ENCODE data around the gene MSRB1.

Gene MSRB1

DNA sequence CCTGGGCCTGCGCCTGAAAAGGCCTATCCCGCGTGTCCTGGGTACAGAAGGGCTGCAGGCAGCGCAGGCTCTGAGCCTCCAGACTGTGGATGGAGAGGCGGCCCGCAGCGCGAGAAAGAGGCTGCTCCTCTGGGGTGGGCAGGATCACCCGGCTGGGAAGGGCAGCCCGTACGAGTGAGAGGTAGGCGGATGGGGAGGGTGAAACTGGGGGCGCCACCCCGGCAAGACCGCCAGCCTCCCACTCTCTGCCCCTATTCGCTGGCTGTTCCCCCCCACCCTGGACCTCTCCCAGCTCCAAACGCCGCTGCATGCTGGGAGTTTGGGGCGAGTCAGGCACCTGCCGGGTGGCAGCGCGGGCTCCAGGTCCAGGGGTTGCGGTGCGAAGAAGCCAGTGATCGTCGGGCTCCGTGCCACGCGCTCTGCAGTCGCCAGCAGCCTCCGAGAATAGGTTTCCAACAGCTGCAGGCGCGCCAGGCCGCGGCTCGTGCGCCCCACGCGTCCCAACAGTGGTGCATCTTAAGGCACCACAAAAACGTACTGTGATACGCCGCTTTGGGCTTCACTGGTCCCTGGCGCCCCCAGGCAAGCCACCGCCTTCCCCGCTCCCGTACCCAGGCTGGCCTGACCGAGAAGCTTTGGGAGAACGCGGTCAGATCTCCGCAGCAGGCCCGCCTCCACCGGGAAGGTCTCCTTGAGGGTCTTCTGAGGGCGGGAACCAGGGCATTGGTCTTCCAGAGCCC lies 37.2 kb upstream of the MSRB1 start:
- Histone ChIP-seq H3K9me2 (replicated peaks; ENCODE audit: low read depth, low read length) (no peaks in the 10 kb centered on the region), H3K4me1 (ENCODE audit: insufficient read depth, low read length, poor library complexity, severe bottlenecking) (no peaks in the 10 kb centered on the region), H3K79me2 (ENCODE audit: insufficient read depth, low read length) (peaks cover 10% of the 10 kb centered on the region), H3K36me3 (ENCODE audit: insufficient read depth, low read length) (no peaks in the 10 kb centered on the region), H2AFZ (ENCODE audit: low read length) (no peak overlapping the region), H3K4me3 (ENCODE audit: low read length, poor library complexity, severe bottlenecking) (no peak overlapping the region), H3K27me3 (ENCODE audit: insufficient read depth, low read length, poor library complexity, severe bottlenecking) (no peaks in the 10 kb centered on the region), H3K9me3 (ENCODE audit: insufficient read depth, low read depth, low read length) (no peaks in the 10 kb centered on the region), H3K9ac (ENCODE audit: low read depth, low read length, poor library complexity, severe bottlenecking) (no peak overlapping the region), H3F3A (ENCODE audit: low read depth) (no peaks in the 10 kb centered on the region), H4K20me1 (ENCODE audit: insufficient read depth, low read length, poor library complexity, severe bottlenecking) (no peaks in the 10 kb centered on the region), H3K4me2 (ENCODE audit: low read depth, low read length, poor library complexity, severe bottlenecking) (no peak overlapping the region)
- TF ChIP-seq, protein P1, sequence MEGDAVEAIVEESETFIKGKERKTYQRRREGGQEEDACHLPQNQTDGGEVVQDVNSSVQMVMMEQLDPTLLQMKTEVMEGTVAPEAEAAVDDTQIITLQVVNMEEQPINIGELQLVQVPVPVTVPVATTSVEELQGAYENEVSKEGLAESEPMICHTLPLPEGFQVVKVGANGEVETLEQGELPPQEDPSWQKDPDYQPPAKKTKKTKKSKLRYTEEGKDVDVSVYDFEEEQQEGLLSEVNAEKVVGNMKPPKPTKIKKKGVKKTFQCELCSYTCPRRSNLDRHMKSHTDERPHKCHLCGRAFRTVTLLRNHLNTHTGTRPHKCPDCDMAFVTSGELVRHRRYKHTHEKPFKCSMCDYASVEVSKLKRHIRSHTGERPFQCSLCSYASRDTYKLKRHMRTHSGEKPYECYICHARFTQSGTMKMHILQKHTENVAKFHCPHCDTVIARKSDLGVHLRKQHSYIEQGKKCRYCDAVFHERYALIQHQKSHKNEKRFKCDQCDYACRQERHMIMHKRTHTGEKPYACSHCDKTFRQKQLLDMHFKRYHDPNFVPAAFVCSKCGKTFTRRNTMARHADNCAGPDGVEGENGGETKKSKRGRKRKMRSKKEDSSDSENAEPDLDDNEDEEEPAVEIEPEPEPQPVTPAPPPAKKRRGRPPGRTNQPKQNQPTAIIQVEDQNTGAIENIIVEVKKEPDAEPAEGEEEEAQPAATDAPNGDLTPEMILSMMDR (conservative IDR thresholded peaks at IDR 0.05; ENCODE audit: low read length) = no peak
- no peak for TF ChIP-seq EZH2phosphoT487 (IDR thresholded peaks at IDR 0.05; ENCODE audit: borderline replicate concordance)

DNA sequence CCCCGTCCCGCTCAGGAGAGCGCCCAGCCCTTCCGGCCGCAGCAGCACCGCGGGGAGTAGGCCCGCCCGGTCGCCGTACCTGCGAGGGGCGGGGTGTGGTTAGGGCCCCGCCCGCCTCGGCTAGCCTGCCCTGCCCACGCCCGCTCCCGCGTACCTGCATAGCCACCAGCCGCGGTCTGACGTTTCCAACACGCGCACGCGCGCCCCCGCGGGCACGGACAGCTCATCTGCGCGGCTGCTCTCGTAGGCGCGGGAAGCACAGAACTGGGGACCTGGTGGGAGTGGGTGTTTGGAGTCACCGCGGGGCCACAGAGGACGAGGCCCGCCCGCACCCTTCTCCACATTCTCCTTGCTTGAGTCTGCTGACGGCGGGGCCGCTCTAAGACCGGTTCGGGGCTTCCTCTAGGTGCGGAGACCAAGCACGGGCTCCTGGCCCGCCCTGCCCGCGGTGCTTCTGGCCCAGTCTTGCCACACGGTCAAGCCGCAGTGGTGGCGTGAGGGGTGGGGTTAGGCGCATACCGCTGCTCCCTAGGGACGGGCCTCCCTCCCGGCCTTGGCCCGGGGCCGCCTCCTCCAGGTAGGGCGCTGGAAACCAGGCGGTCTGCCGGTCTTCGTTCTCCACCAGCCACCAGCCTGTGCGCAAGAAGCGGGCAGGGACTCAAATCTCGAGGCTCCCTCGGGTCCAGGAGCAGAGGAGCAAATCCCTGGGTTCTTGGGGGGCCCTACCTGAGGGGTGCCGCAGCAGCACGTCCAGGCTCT lies 36.5 kb upstream of the MSRB1 start:
- H3K4me2 ChIP-seq (ENCODE audit: low read depth, low read length, poor library complexity, severe bottlenecking) = no peak overlapping the region
- H3K9ac ChIP-seq (ENCODE audit: low read depth, low read length, poor library complexity, severe bottlenecking) = no peak overlapping the region
- H2AFZ ChIP-seq (ENCODE audit: low read length) = no peak overlapping the region

DNA sequence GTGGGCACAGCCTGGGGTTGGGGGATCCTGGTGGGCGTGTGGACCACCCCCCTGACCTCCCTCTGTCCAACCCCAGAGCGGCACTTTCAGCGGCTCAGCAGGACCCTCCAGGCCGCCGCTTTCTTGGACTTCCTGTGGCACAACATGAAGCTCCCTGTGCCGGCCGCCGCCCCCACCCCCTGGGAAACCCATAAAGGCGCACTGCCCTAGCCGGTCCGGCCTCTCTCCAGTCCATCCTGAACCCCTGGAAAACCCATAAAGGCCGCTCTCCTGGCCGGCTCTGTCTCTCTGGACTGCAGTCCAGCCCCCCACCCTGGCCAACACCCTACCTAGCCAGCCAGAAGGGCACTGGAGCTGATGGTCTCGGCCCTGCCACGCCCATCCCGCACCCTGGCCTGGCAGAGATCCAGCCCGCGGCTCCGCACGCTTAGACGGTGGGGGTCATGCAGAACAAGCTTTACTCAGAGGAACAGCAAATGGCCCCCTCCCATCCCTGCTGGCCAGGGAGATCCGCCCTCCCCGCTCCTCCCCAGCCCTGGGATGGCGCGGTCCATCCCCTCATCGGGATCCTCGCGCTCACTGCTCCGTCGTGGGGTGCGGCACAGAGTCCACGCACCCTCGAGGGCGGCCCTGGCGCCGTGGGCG lies 35.6 kb upstream of the MSRB1 start:
- Histone ChIP-seq H3K9me2 (replicated peaks; ENCODE audit: low read depth, low read length) (no peaks in the 10 kb centered on the region), H3K9ac (ENCODE audit: low read depth, low read length, poor library complexity, severe bottlenecking) (no peak overlapping the region), H3K4me1 (ENCODE audit: insufficient read depth, low read length, poor library complexity, severe bottlenecking) (no peaks in the 10 kb centered on the region), H3F3A (ENCODE audit: low read depth) (no peaks in the 10 kb centered on the region), H2AFZ (ENCODE audit: low read length) (no peak overlapping the region), H3K79me2 (ENCODE audit: insufficient read depth, low read length) (peaks cover 3% of the 10 kb centered on the region; the same call in 1 of the 2 replicates), H4K20me1 (ENCODE audit: insufficient read depth, low read length, poor library complexity, severe bottlenecking) (no peaks in the 10 kb centered on the region), H3K4me2 (ENCODE audit: low read depth, low read length, poor library complexity, severe bottlenecking) (no peak overlapping the region), H3K9me3 (ENCODE audit: insufficient read depth, low read depth, low read length) (no peaks in the 10 kb centered on the region), H3K4me3 (ENCODE audit: low read length, poor library complexity, severe bottlenecking) (no peak overlapping the region), H3K36me3 (ENCODE audit: insufficient read depth, low read length) (no peaks in the 10 kb centered on the region), H3K27me3 (ENCODE audit: insufficient read depth, low read length, poor library complexity, severe bottlenecking) (no peaks in the 10 kb centered on the region)
- TF ChIP-seq, protein P1 (conservative IDR thresholded peaks at IDR 0.05; ENCODE audit: low read length) = no peak
- TF ChIP-seq EZH2phosphoT487 (IDR thresholded peaks at IDR 0.05; ENCODE audit: borderline replicate concordance) = no peak

More for the DNA sequence above, 36.5 kb upstream of the MSRB1 start:
- Histone ChIP-seq H3K36me3 (ENCODE audit: insufficient read depth, low read length) (no peaks in the 10 kb centered on the region), H3K27me3 (ENCODE audit: insufficient read depth, low read length, poor library complexity, severe bottlenecking) (no peaks in the 10 kb centered on the region), H3K9me2 (replicated peaks; ENCODE audit: low read depth, low read length) (no peaks in the 10 kb centered on the region), H3K4me3 (ENCODE audit: low read length, poor library complexity, severe bottlenecking) (no peak overlapping the region), H3K79me2 (ENCODE audit: insufficient read depth, low read length) (peaks cover 2% of the 10 kb centered on the region; the same call in 1 of the 2 replicates), H3K9me3 (ENCODE audit: insufficient read depth, low read depth, low read length) (no peaks in the 10 kb centered on the region), H3F3A (ENCODE audit: low read depth) (no peaks in the 10 kb centered on the region), H4K20me1 (ENCODE audit: insufficient read depth, low read length, poor library complexity, severe bottlenecking) (no peaks in the 10 kb centered on the region), H3K4me1 (ENCODE audit: insufficient read depth, low read length, poor library complexity, severe bottlenecking) (no peaks in the 10 kb centered on the region)
- TF ChIP-seq, protein P1 (conservative IDR thresholded peaks at IDR 0.05; ENCODE audit: low read length) = no peak
- TF ChIP-seq EZH2phosphoT487 (IDR thresholded peaks at IDR 0.05; ENCODE audit: borderline replicate concordance) = no peak
